ENCODE results near the gene PLEKHG2.
"Not testable (repeated sequence)": the region's sequence is repeated elsewhere in the genome, so short reads cannot be mapped to it uniquely, and the experiment has no call there.

Gene PLEKHG2

GRCh38 chr19:39412100-39412866 lies at the start of gene PLEKHG2:
Gene PLEKHG2 (plus strand): TSS chr19:39412669. CDS start chr19:39414087, 1,418 bp downstream.
- peak; percentile 99 for DNase-seq (ENCODE audit: low spot score)

GRCh38 chr19:39362682-39363657 lies 49.5 kb upstream of the PLEKHG2 start:
- no peak for DNase-seq (ENCODE audit: low spot score)

GRCh38 chr19:39363901-39364457 lies 48.5 kb upstream of the PLEKHG2 start:
- no peak for DNase-seq (ENCODE audit: low spot score)

GRCh38 chr19:39365531-39365930 lies 46.9 kb upstream of the PLEKHG2 start:
- no peak for DNase-seq (ENCODE audit: low spot score)

- no peak for DNase-seq (ENCODE audit: low spot score)
Measured at GRCh38 chr19:39369200-39369599, 43.3 kb upstream of the PLEKHG2 start.

GRCh38 chr19:39370735-39371134 lies 41.7 kb upstream of the PLEKHG2 start:
- no peak for DNase-seq (ENCODE audit: low spot score)

- peak; percentile 47 for DNase-seq (ENCODE audit: low spot score)
Measured at GRCh38 chr19:39372047-39372802, 40.2 kb upstream of the PLEKHG2 start.

- DNase-seq (ENCODE audit: low spot score): no peak
Measured at GRCh38 chr19:39372941-39373340, 39.5 kb upstream of the PLEKHG2 start.

GRCh38 chr19:39375929-39376328 lies 36.5 kb upstream of the PLEKHG2 start:
- DNase-seq (ENCODE audit: low spot score): no peak

- no peak for DNase-seq (ENCODE audit: low spot score)
Measured at GRCh38 chr19:39377373-39378362, 34.8 kb upstream of the PLEKHG2 start.

GRCh38 chr19:39379366-39379765 lies 33.1 kb upstream of the PLEKHG2 start:
- DNase-seq (ENCODE audit: low spot score): not testable (repeated sequence)

GRCh38 chr19:39379865-39380396 lies 32.5 kb upstream of the PLEKHG2 start:
- no peak for DNase-seq (ENCODE audit: low spot score)

- no peak for DNase-seq (ENCODE audit: low spot score)
Measured at GRCh38 chr19:39380521-39381502, 31.7 kb upstream of the PLEKHG2 start.

- DNase-seq (ENCODE audit: low spot score): no peak
Measured at GRCh38 chr19:39381910-39382611, 30.4 kb upstream of the PLEKHG2 start.

- no peak for DNase-seq (ENCODE audit: low spot score)
Measured at GRCh38 chr19:39382991-39383828, 29.3 kb upstream of the PLEKHG2 start.

GRCh38 chr19:39384839-39385568 lies 27.5 kb upstream of the PLEKHG2 start:
- DNase-seq (ENCODE audit: low spot score): no peak

Data from kidney capillary endothelial cell (primary cell).